HG02610 (cell line): ENCODE data around the gene ANO4.

Experiments
- ATAC-seq: cut with Tn5 transposase; IDR thresholded peaks from one replicate; pipeline ENCODE4 v1.9.1; 2021; ENCODE audit warnings: mild to moderate bottlenecking, moderate library complexity; ENCODE audit not compliant: unreplicated experiment

Gene ANO4

DNA sequence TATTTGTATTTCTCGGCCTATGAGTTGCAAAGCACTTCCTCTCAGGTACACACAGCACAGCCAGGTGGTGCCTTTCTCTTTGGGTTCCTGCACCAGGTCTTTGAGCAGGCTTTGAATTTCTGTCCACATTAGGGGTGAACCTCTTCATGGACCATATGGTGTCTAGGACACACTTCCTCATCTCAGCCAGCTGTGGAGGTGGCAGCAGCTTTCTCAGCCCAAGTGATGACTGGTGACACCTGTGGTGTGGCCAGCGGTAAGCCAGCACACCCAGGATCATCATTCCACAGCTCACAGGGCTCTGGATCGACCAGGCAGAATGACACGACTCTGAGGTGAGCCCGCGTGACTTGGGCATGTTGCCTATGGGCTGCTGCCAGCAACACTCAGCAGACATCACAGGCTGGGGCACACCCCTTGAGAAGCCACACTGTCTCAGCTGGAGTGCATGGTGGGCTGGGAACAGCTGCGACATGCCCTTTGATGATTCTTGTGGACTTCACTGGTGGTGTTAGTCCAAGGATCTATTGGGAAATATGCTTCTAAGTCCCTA lies 378.7 kb downstream of the ANO4 start:
- ATAC-seq: no peak

GRCh38 chr12:101174541-101174940 lies 380.0 kb downstream of the ANO4 start:
- ATAC-seq: no peak
